Measurements from ENCODE around the gene THY1. TPM values are rescaled to one million over a fixed set of nuclear protein-coding genes. Genes with fewer than 3 reads are reported as not detected.

THY1 gene
- total RNA-seq, 1 donor from 2014 or later, result 215 TPM

GRCh38 chr11:119448380-119448779, 25.4 kb upstream of the THY1 start:
- Mint-ChIP-seq H3K36me3 (ENCODE audit: low read depth) (no peaks in the 10 kb centered on the region), H3K27ac (ENCODE audit: unreplicated experiment) (no peak overlapping the region), H3K9me3 (ENCODE audit: low read depth) (no peaks in the 10 kb centered on the region), H3K4me3 (ENCODE audit: unreplicated experiment) (no peak overlapping the region), H3K4me1 (ENCODE audit: low read depth) (peaks cover 20% of the 10 kb centered on the region), H3K27me3 (ENCODE audit: low read depth) (no peaks in the 10 kb centered on the region)
- no peak for DNase-seq (ENCODE audit: low spot score)
- TF ChIP-seq CTCF (IDR thresholded peaks at IDR 0.05), result no peak

- Mint-ChIP-seq H3K27ac (ENCODE audit: unreplicated experiment) (peak overlapping the region; percentile 47), H3K27me3 (ENCODE audit: low read depth) (no peaks in the 10 kb centered on the region), H3K36me3 (ENCODE audit: low read depth) (no peaks in the 10 kb centered on the region)
These were observed 24.8 kb upstream of the THY1 start for GRCh38 chr11:119447664-119448242.

GRCh38 chr11:119446871-119447663, 24.1 kb upstream of the THY1 start:
- peaks cover 20% of the 10 kb centered on the region for H3K4me1 Mint-ChIP-seq (ENCODE audit: low read depth)
- H3K27ac Mint-ChIP-seq (ENCODE audit: unreplicated experiment), result peak overlapping the region; percentile 47
- DNase-seq (ENCODE audit: low spot score), result no peak
- H3K27me3 Mint-ChIP-seq (ENCODE audit: low read depth), result no peaks in the 10 kb centered on the region
- no peaks in the 10 kb centered on the region for H3K9me3 Mint-ChIP-seq (ENCODE audit: low read depth)
- H3K36me3 Mint-ChIP-seq (ENCODE audit: low read depth), result no peaks in the 10 kb centered on the region
- no peak for TF ChIP-seq CTCF (IDR thresholded peaks at IDR 0.05)
- H3K4me3 Mint-ChIP-seq (ENCODE audit: unreplicated experiment), result no peak overlapping the region

More at GRCh38 chr11:119447664-119448242, 24.8 kb upstream of the THY1 start:
- no peak for DNase-seq (ENCODE audit: low spot score)
- H3K4me1 Mint-ChIP-seq (ENCODE audit: low read depth), result peaks cover 20% of the 10 kb centered on the region
- no peak overlapping the region for H3K4me3 Mint-ChIP-seq (ENCODE audit: unreplicated experiment)
- TF ChIP-seq CTCF (IDR thresholded peaks at IDR 0.05), result no peak
- H3K9me3 Mint-ChIP-seq (ENCODE audit: low read depth), result no peaks in the 10 kb centered on the region

- no peak for DNase-seq (ENCODE audit: low spot score)
- H3K27me3 Mint-ChIP-seq (ENCODE audit: low read depth), result no peaks in the 10 kb centered on the region
- H3K36me3 Mint-ChIP-seq (ENCODE audit: low read depth), result no peaks in the 10 kb centered on the region
- H3K9me3 Mint-ChIP-seq (ENCODE audit: low read depth), result no peaks in the 10 kb centered on the region
- no peak for TF ChIP-seq CTCF (IDR thresholded peaks at IDR 0.05)
- peak overlapping the region; percentile 41 for H3K27ac Mint-ChIP-seq (ENCODE audit: unreplicated experiment)
- H3K4me3 Mint-ChIP-seq (ENCODE audit: unreplicated experiment), result no peak overlapping the region
- peaks cover 20% of the 10 kb centered on the region for H3K4me1 Mint-ChIP-seq (ENCODE audit: low read depth)
These were observed 23.5 kb upstream of the THY1 start for GRCh38 chr11:119446434-119446833.

- Mint-ChIP-seq H3K27ac (ENCODE audit: unreplicated experiment) (peak overlapping the region; percentile 41), H3K4me3 (ENCODE audit: unreplicated experiment) (no peak overlapping the region)
These were observed 22.9 kb upstream of the THY1 start for GRCh38 chr11:119445850-119446249.

More at GRCh38 chr11:119445850-119446249, 22.9 kb upstream of the THY1 start:
- no peak for DNase-seq (ENCODE audit: low spot score)
- H3K9me3 Mint-ChIP-seq (ENCODE audit: low read depth), result no peaks in the 10 kb centered on the region
- no peaks in the 10 kb centered on the region for H3K27me3 Mint-ChIP-seq (ENCODE audit: low read depth)
- no peak for TF ChIP-seq CTCF (IDR thresholded peaks at IDR 0.05)
- no peaks in the 10 kb centered on the region for H3K36me3 Mint-ChIP-seq (ENCODE audit: low read depth)
- peaks cover 22% of the 10 kb centered on the region for H3K4me1 Mint-ChIP-seq (ENCODE audit: low read depth)
